ENCODE results near the gene TNIP2.

TNIP2 gene, protein sequence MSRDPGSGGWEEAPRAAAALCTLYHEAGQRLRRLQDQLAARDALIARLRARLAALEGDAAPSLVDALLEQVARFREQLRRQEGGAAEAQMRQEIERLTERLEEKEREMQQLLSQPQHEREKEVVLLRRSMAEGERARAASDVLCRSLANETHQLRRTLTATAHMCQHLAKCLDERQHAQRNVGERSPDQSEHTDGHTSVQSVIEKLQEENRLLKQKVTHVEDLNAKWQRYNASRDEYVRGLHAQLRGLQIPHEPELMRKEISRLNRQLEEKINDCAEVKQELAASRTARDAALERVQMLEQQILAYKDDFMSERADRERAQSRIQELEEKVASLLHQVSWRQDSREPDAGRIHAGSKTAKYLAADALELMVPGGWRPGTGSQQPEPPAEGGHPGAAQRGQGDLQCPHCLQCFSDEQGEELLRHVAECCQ

DNA sequence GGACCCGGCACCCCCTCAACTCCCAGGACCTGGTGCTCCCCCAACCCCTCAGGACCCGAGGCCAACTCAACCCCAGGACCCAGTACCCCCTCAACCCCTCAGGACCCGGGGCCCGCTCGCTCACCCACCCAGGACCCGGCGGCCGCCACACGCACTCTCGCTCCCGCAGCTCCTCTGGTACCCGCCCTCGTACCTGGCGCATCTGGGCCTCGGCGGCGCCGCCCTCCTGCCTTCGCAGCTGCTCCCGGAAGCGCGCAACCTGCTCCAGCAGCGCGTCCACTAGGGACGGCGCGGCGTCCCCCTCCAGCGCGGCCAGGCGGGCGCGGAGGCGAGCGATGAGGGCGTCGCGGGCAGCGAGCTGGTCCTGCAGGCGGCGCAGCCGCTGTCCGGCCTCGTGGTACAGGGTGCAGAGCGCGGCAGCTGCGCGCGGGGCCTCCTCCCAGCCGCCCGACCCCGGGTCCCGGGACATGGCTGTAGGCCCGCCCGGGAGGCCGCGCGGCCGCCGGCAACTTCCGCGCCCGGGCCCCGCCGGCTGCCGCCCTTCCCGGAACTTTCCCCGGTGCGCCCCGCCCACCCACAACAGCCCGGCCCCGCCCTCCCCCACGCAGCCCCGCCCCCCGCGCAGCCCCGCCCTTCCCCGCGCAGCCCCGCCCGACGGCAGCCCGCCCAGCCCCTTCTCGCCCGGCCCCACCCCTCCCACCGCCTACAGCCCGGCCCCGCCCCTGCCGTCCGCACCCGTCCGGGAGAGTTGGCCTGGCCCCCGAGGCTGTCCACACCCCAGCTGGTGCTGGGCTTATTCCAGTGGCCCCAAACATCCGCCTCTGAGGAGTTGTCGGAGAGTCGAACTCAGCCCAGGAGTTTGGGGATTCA, at the start of gene TNIP2:
Gene TNIP2, minus strand, starts transcription at position 516 of the 870 bp plus-strand sequence. Its CDS starts 47 bp downstream, at position 469.
- peak; percentile 23 for FAIRE-seq

DNA sequence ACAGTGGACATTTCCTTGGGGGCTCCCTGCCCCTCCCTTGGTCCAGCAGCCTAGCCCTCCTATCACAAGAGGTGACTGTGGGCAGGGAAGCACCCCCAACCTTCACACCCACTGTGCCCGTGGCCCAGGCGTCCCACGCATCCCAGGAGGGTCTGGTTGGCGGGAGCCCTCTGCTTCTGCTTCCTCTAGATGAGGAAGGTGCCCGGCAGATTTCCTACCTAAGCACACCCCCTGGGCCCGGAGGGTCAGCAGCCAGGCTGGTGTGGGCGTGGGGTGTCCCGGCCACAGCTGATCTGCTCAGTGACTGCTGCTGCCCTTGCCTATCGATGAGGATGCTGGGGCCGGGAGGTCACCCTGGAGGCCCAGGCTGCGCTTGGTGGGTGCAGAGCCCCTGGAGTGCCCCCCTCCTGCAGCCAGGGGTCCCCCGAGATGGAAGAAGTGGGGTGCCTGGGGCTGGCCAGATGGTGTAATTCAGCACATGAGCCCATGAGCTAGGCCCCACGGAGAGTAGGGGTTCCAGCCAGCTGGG, 48.9 kb upstream of the TNIP2 start:
- DNase-seq (ENCODE audit: insufficient read length, low spot score) = no peak
- peak; percentile 23 for FAIRE-seq

More for the DNA sequence above, at the start of gene TNIP2:
- DNase-seq (ENCODE audit: insufficient read length, low spot score) = peak; percentile 96

DNA sequence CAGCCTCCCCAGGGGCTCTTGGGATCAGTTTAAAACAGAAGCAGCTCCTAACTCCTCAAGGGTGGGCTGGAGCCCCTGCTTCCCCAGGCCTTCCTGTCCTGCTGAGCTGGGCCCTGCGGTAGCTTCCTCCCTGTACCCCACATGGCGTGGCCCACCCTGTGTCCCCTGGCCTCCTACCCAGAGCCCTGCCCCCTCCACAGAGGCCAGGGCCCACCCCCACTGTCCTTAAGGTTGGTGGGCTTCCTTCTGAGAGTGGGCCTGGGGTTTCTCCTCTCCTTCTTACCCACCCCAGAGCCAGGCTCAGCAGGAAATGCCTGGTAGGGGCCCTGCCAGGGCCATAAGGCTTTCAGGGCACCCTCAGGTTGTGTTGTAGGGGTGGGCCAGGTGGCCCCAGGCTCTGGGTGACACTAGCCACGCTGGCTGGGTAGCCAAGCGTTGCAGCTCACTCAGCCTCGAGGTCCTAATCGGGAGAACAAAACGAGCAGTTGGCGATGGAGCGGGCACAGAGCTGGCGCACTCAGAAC, 48.4 kb upstream of the TNIP2 start:
- no peak for FAIRE-seq

DNA sequence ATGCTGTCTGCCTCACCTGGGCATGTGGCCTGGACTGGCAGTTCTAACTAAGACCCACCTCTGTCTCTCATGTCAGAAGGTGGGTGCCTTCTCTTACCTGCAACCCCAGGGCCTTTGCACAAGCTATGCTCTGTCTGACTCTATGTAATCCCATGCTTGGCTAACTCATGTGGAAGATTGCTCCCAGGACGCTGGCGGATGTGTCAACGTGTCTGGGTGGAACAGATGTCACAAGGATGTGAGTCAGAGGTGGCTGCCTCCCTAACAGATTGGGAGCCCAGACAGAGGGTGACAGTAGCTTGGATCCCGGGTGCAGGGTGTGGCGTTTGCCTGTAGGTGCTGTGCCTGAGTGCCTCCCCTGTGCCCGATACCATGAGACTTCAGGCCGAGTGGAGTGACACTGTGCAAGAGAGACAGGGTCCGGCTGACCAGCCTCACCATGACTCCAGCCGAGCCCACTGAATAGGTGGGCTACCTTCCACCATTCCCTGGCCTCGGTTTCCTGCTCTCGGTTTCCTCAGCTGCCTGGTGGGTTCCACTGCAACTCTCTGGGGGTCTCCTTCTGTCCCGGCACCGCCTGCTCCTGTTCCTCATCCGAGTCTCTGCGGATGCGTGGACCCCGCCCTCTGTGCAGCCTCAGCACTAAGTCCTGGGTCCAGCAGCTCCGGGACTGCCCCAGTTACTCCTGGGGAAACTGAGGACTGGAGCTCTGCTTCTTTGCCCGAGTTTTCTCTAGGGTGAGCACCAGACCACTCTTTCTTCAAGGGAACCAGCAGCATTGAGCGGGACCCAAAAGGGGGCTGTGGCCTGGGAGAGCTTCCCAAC, 47.7 kb upstream of the TNIP2 start:
- no peak for FAIRE-seq
- no peak for DNase-seq (ENCODE audit: insufficient read length, low spot score)

More for the DNA sequence above, 48.4 kb upstream of the TNIP2 start:
- no peak for DNase-seq (ENCODE audit: insufficient read length, low spot score)

DNA sequence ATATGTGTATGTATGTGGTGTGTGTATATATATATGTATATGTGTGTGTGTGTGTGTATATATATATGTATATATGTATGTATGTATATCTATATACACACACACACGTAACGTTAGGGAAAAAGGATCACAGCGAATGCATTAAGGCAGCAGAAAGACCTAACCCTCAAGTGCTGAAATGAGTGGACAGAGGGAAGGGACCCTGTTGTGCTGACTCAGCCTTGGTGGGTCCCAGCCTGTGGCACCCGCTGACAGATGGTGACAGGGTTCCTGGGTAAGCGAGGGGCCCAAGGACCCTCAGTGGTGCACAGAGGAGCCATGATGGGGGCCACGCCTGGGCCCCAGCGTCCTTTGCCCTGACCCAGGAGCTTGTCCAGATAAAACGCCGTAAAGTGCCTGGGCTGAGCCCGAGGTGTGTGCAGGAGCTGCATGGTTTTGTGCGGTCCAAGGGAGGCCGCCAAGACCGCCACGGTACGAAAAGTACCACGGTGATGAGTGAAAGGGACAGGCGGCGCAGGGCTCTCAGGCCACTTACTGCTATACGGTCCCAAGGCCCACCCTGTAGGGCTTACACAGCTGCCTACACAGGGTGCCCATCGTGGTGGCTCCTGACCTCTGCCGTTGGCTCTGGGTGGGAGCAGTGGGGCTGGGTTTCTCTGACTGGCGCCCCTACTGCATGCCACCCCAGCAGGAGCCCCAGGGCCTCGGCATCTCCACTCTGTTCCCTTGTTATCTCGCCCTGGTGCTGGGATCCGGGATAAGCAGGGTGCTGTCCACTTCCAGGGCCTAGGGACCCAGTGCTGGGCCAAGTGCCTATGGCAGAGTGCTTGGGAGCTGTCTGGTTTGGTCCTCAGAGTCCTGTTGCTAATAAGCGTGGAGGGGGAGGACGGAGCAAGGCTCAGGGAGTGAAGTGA, 46.7 kb upstream of the TNIP2 start:
- DNase-seq (ENCODE audit: insufficient read length, low spot score) = no peak
- no peak for FAIRE-seq

DNA sequence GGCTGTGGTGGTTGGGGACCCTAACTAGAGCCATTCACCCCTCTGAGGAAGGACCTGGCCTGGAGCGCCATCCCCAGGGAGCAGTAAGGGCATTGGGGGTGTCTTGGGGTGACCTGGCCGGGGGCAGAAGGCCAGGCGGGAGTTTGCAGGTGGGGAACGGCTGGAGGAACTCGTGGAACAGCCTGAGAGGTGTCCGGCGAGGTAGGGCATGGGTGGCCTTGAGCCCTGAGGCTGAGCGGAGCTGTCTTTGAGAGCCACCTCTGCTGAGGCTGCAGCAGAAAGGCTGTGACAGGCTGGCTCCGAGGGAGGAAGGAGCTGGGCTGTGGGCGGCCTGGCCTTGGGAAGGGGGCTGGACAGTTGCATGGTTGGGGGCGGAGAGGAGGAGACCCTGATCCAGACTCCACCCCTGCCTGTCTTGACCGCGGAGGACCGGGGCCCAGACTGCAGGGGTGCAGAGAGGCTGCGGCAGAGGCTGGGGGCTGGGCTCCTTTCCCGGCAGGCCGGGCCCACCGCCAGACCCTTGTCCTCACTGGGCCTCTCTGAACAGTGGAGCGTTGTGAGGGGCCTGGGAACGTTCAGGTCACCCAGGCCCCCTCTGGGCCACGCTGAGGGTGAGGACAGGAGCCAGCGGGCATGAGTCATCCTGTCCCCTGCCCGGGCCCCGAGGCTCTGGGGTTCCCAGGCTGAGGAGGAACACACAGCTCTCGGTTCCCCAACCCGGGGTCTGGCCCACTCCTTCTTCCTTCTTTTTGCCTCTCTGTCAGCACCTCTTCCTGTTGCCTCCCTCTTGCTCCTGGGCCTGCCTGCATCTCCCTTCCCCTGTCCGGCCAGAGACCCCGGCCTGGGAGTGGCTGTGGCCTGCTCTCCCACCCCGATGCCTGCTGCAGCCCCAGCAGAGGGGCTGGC, 44.8 kb upstream of the TNIP2 start:
- DNase-seq (ENCODE audit: insufficient read length, low spot score) = no peak
- FAIRE-seq = peak; percentile 91

DNA sequence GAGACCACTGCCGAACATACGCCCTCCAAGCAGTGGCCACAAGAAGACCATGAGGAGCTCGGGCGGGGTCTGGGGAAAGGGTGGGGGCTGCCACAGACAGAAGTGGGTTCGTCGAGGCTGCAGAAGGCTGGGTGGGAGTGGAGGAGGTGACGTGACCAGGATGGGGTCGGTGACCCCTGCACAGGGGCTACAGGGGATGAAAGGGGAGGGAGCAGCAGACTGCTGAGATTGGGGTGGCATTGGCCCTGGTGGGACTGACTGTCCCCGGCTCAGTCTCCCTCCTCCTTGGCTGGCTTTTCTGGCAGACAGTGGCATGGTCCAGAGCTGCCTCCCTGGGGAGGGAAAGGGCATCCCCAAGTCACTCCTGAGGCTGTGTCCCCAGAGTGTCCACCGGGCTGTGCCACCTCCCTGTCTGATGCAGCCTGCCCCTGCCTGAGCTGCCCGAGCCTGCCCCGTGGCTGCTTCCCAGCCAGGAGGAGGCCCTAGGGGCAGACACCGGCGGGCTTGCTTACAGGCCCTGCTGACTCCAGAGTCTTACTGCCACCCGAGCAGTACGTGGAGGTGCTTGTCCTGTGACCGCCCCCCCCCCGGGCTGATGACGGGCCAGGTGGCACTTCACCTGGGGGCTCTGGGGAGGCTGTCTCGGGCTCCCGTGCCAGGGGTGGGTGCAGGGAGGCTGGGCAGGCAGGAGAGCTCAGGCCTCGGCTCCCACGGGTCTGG, 44.0 kb upstream of the TNIP2 start:
- DNase-seq (ENCODE audit: insufficient read length, low spot score) = no peak

DNA sequence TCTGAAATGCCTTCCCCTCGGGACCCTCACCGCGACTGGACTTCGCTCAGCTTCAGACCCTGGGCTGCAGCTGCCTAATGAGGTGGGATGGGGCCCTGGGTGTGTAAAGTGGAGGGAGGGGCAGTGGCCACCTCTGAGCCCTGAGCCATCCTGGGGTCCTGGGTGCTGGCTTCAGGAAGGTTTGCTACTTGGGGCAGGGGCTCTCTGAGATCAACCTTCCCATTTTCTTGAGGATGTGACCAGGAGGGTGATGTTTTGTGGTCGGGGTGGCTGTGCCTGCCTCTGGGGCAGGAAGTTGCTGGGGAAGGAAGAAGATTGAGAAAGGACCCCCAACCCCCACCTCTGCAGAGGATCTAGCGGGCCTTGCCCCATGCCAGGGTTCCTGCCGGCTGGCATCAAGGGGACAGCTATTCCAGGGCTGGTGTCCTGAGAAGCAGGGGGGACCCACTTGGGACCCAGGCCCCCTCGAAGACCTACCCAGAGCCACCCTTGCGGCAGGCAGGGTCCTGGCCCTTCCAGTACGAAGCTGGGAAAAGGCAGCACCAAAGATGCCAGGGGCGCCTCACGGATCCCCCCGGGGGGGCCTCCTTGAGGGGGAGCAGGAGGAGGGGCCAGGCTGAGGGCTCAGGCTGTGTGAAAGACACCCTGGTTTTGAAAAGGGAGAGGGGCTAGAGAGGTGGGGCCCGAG, 43.2 kb upstream of the TNIP2 start:
- FAIRE-seq = peak; percentile 14
- no peak for DNase-seq (ENCODE audit: insufficient read length, low spot score)

More for the DNA sequence above, 44.0 kb upstream of the TNIP2 start:
- peak; percentile 84 for FAIRE-seq

DNA sequence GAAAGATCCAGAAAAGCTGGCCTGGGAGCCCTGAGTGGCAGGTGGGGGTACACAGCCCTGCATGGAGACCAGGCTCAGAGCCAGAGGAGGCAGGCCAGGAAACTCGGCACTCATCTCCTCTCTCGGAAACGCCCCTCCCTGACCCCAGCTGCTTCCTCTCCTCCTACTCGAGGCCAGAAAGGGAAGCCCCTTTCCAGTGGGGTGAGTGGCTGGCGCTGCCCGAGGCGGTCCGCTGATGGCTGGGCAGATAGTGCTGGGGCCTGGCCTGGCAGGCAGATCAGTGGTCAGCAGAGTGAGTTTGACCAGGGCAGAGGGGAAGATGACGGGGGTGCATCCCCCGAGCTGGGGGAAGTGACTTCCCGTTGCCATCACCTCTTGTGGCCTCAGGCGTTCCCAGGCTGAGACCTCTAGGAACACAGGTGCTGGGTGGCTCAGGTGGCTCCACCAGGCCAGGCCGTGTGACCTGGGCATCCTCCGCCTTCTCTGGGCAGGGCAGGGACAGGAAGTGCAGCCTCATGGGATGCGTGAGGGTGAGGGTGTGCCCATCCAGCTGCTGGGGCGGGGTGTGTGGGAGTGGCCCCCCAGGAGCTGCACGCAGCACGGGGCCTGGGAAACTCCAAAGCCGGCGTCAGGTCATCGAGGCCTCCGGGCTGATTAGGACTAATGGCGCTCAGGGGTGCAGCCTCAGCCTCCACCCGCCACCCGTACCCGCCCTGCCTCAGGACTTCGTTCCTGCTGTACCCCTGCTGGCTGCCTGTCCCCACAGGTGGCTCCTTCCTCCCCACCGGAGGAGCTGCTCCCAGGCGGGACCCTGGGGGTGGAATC, 42.5 kb upstream of the TNIP2 start:
- FAIRE-seq (peak; percentile 95), DNase-seq (ENCODE audit: insufficient read length, low spot score) (no peak)

DNA sequence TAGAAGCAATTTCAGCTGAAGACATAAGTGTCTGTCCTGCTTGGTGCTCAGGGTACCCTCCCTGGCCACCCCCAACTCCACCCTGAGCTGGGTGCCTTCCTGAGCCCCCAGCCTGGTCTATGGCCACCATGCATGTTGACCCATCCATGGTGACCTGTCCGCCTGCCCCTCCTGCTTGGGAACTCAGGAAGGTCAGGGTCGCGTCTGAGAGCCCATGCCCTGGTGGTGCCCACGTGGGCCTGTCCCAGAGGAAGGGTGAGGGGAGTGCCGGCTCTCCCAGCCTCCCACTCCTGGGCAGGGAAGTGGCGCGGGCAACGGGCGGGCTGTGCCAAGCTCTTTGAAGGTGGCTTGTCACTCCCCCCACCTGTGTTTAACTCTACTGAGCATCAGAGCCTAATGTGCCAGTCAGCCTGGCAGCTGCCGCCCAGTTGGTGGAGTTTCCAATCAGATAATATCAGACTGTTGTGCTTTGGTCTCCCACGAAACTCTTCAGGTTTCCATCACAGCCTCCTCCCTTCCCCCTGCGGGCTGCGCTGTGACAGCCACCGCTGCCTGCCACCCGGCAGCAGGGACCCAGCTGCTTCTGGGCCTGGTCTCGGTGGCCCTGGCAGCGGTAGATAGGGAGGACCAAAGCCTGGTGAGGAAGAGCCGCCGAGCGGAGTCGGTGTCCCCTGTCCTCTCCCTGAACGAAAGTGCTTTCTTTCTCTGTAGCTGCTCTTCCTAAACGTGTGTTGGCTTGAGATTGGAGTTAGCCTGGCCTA, 41.6 kb upstream of the TNIP2 start:
- FAIRE-seq = no peak
- DNase-seq (ENCODE audit: insufficient read length, low spot score) = no peak

DNA sequence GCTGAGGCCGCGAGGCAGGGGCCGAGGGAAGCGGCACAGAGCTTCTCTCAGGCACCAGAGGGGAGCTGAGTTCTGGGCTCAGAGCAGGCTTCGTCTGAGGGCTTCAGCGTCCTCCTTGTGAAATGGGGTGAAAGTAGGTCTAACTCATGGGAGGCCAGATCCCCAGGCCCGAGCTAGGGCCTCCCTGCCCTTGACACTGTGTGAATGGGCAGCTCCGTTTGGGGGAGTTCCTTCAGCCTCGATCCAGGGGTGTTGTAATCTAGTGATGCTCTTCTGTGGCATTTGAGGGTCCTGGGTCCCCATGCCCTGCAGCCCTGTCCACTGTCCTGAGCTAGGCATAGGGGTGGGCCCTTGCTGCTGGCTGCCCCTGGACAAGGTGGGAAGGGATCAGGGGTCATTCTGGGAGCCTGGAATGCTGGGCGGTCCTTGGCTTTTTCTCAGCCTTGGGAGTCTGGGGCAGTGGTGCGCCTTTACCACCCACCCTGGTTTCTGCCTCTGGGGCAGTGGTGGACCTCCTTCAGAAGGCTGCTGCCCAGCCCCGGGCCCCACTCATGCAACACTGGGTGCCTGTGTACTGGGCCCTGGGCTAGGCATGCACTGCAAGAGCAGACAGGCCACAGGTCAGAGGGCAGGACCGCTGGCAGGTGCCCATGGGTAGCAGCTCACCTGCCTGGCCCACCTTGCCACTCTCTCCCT, 40.9 kb upstream of the TNIP2 start:
- FAIRE-seq = no peak
- DNase-seq (ENCODE audit: insufficient read length, low spot score) = no peak

DNA sequence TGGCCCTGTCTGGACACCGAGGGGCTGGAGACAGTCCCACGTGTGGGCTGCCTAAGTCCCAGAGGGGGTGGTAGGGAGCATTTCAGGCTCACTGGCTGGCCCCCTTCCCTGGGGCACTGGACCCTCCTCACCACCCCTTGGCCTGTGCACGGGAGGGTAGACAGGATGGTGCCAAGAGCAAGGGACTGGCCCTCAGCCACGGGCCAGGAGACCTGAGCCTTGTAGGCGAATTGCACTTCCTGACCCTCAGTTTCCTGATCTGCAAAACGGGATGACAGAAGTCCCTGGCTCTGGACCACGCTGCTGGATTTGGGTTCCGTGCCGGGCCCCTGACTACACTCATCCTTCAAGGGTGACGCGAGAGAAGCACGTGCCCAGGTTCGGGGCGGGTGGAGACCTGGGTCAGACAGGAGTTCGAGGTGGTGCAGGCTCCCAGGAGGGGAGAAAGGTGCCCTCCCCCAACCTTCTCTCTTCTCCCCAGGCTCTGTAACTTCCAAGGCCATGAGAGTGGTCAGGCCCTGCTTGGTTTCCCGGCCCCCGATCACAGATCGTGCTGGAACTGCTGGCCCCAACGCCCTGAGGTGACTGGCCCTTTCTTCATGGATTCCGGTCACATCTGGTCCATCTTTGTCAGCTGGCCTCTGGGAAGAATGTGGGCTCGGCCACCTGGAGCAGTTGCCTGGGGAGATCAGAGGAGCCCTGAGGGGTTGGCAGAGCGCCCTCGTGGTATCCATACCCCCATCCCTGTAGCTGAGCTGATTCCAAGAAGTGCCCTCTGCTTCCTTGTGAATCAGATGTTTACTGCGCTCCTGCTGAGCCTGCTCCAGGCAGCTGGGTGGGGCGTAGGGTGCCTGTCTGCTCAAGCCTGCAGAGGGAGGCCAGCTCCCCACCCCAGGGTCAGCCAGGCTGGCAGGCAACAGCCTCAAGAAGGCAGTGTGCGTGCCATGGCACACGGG, 40.0 kb upstream of the TNIP2 start:
- no peak for FAIRE-seq
- DNase-seq (ENCODE audit: insufficient read length, low spot score) = no peak

DNA sequence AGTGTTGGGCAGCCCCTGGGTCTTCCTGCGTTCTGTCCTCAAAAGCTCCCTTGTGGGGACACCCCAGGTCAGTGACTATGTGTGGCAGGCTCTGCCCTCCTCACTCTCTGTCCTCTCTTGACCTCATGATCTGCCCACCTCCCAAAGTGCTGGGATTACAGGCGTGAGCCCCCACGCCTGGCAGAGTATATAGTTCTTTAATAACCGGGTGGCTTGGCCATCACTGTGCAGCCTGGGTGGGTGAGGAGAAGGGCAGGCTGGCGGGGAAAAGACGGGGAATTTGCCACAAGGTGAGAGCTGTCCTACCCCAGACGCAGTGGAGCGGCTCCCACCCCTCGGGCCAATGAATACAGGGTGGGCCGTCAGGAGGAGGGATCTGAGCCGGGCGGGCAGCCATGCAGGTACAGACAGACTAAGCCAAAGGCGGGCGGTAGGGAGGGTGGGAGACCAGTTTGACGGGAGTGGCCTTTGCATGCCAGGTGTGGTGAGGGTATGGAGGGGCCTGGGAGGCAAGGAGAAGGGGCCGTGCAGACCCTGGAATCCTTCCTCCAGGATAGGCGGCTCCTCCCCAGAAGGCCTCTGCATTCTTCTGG, 39.3 kb upstream of the TNIP2 start:
- DNase-seq (ENCODE audit: insufficient read length, low spot score) = no peak
- no peak for FAIRE-seq

All from GM19239 (cell line).